ENCODE measurements around the gene NEURL4. TPM values are rescaled to one million over a fixed set of nuclear protein-coding genes. Genes with fewer than 3 reads are reported as not detected.

The NEURL4 gene
- total RNA-seq, 4 donors from 2014 or later: 9.7 to 18.7 (median 14.4) TPM

- Histone ChIP-seq H3K36me3 (peaks cover 0 to 3% (median 0%) of the 10 kb centered on the region in 3 donors), H3K9me3 (no peaks in the 10 kb centered on the region), H3K4me3 (no peak overlapping the region), H3K4me1 (peaks cover 11 to 39% (median 17%) of the 10 kb centered on the region in 3 donors), H3K27me3 (peaks cover 0 to 37% (median 0%) of the 10 kb centered on the region in 4 donors), H3K27ac (no peak overlapping the region)
- WGBS, 2 donors: 48 to 58% methylated on average over 4 to 7 of the region's 7 CpGs
- no peak for DNase-seq
- intact Hi-C loops (cut with DNase I): no loop called here
- TF ChIP-seq CTCF (IDR thresholded peaks at IDR 0.05) (no peak), POLR2A (IDR thresholded peaks at IDR 0.05) (no peak)
These were observed 3.0 kb upstream of the NEURL4 start for GRCh38 chr17:7332111-7332510.

- Histone ChIP-seq H3K27me3 (peaks cover 0 to 22% (median 0%) of the 10 kb centered on the region in 4 donors), H3K27ac (peak overlapping the region; percentile 84 to 94 (median 90)), H3K9me3 (no peaks in the 10 kb centered on the region), H3K4me3 (peak overlapping the region; percentile 73 to 95 (median 84)), H3K4me1 (peaks cover 11 to 33% (median 17%) of the 10 kb centered on the region in 3 donors), H3K36me3 (peaks cover 0 to 18% (median 0%) of the 10 kb centered on the region in 3 donors)
- DNase-seq: no peak
- no peak for TF ChIP-seq POLR2A (IDR thresholded peaks at IDR 0.05)
- no peak for TF ChIP-seq CTCF (IDR thresholded peaks at IDR 0.05)
- WGBS, 2 donors: 50% methylated on average over 3 of the region's 13 CpGs; no CpG with 5 or more reads in 1 of the 2 donors
- intact Hi-C loops (cut with DNase I): no loop called here
These were observed 1.5 kb upstream of the NEURL4 start for GRCh38 chr17:7330638-7331015.

GRCh38 chr17:7329997-7330637 lies 982 bp upstream of the NEURL4 start:
- TF ChIP-seq CTCF (IDR thresholded peaks at IDR 0.05) (no peak), POLR2A (IDR thresholded peaks at IDR 0.05) (no peak)
- intact Hi-C loops (cut with DNase I): no loop called here
- H3K27me3 ChIP-seq: peaks cover 0 to 17% (median 0%) of the 10 kb centered on the region in 4 donors
- H3K36me3 ChIP-seq: peaks cover 0 to 23% (median 0%) of the 10 kb centered on the region in 3 donors
- H3K4me1 ChIP-seq: peaks cover 11 to 33% (median 17%) of the 10 kb centered on the region in 3 donors
- no peak for DNase-seq
- H3K27ac ChIP-seq: peak overlapping the region; percentile 84 to 94 (median 90)
- H3K9me3 ChIP-seq: no peaks in the 10 kb centered on the region
- peak overlapping the region; percentile 73 to 95 (median 84) for H3K4me3 ChIP-seq
- 2 to 5% methylated on average over 7 to 10 of the region's 34 CpGs for WGBS, 2 donors

- TF ChIP-seq POLR2A (IDR thresholded peaks at IDR 0.05): peak in 3 of 4 donors; percentile 47 to 85 (median 52)
- TF ChIP-seq CTCF (IDR thresholded peaks at IDR 0.05): peak in 2 of 6 experiments; percentile 16 to 45
- H3K36me3 ChIP-seq: peaks cover 0 to 29% (median 0%) of the 10 kb centered on the region in 3 donors
- intact Hi-C loops (cut with DNase I): no loop called here
- peak overlapping the region; percentile 73 to 95 (median 84) for H3K4me3 ChIP-seq
- 0 to 1% methylated on average over 19 to 24 of the region's 43 CpGs for WGBS, 2 donors
- peak; percentile 94 for DNase-seq
- H3K9me3 ChIP-seq: no peaks in the 10 kb centered on the region
- H3K4me1 ChIP-seq: peaks cover 11 to 33% (median 17%) of the 10 kb centered on the region in 3 donors
- H3K27ac ChIP-seq: peak overlapping the region; percentile 84 to 94 (median 90)
- H3K27me3 ChIP-seq: peaks cover 0 to 11% (median 0%) of the 10 kb centered on the region in 4 donors
These were observed 350 bp upstream of the NEURL4 start for GRCh38 chr17:7329374-7329996.

GRCh38 chr17:7328009-7328408 lies 1.1 kb downstream of the NEURL4 start:
- Histone ChIP-seq H3K4me3 (peak overlapping the region in 2 of 4 donors; percentile 92 to 95), H3K36me3 (peaks cover 10 to 44% (median 12%) of the 10 kb centered on the region in 3 donors), H3K27ac (peak overlapping the region in 1 of 4 donors; percentile 89), H3K4me1 (peaks cover 11 to 39% (median 17%) of the 10 kb centered on the region in 3 donors), H3K27me3 (no peaks in the 10 kb centered on the region), H3K9me3 (no peaks in the 10 kb centered on the region)
- no peak for TF ChIP-seq CTCF (IDR thresholded peaks at IDR 0.05)
- TF ChIP-seq POLR2A (IDR thresholded peaks at IDR 0.05): no peak
- no peak for DNase-seq
- intact Hi-C loops (cut with DNase I): no loop called here
- WGBS, 2 donors: 50 to 94% methylated on average over 1 of the region's 1 CpG

Data from esophagus squamous epithelium (tissue), 5 donors.